ENCODE results near the gene CCSER1.
"Not testable (repeated sequence)": the region's sequence is repeated elsewhere in the genome, so short reads cannot be mapped to it uniquely, and the experiment has no call there.

Gene CCSER1

DNA sequence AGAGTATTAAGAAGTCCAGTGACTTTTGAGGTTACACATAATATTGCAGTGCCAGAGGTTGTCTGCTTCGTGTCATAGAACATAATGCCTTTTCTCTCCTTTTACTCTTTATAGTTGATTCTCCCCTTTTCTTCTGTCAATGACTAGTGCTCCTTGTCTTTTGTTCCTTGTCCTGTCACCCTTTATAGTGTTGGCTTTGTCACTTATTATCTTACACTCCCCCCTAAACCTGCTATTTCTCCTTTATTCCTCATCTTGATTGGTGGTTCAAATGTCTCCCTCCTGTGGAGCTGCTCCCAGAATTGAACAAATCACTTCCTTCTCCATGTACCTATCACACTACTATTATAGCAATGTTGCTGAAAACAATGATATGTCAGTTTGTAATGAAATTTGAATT is 1320.0 kb downstream of the CCSER1 start:
- no peak for DNase-seq (ENCODE audit: low read depth)
- no peak overlapping the region for H3K4me3 ChIP-seq (ENCODE audit: control insufficient read depth, low read depth, low read length)
- TF ChIP-seq, protein P1, sequence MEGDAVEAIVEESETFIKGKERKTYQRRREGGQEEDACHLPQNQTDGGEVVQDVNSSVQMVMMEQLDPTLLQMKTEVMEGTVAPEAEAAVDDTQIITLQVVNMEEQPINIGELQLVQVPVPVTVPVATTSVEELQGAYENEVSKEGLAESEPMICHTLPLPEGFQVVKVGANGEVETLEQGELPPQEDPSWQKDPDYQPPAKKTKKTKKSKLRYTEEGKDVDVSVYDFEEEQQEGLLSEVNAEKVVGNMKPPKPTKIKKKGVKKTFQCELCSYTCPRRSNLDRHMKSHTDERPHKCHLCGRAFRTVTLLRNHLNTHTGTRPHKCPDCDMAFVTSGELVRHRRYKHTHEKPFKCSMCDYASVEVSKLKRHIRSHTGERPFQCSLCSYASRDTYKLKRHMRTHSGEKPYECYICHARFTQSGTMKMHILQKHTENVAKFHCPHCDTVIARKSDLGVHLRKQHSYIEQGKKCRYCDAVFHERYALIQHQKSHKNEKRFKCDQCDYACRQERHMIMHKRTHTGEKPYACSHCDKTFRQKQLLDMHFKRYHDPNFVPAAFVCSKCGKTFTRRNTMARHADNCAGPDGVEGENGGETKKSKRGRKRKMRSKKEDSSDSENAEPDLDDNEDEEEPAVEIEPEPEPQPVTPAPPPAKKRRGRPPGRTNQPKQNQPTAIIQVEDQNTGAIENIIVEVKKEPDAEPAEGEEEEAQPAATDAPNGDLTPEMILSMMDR (IDR thresholded peaks at IDR 0.05; ENCODE audit: control insufficient read depth, insufficient read depth, low read depth, low read length, missing control alignments), result no peak

DNA sequence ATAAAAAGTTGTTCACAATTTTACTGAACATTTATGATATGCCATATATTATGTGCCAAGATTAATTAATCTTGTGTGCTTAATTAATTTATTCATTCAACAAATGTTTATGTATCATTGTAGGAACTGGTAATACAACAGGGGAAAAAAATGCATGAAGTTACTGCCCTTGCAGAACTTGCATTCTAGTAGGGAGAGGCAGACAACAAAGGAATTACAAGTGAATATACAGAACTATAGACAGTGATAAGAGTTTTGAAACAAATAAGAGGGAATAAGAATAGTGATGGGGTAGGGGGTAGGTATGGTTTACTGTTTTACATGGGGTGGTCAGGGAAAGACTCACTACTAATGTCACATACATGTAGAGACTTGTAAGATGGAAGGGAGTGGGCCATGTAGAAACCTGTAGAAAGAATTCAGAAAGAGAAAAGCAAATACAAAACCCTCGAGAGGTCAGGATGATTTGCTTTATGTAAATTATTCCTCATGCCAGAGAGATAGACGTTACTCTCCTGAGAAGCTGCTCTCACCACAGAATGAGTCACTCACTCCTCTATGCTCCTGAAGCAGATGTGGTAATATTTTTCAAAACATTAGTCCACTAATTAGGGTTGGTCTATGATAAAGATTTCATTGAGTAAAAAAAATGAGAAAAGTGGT is 1321.6 kb downstream of the CCSER1 start:
- TF ChIP-seq, protein P1 (IDR thresholded peaks at IDR 0.05; ENCODE audit: control insufficient read depth, insufficient read depth, low read depth, low read length, missing control alignments), result no peak
- no peak overlapping the region for H3K4me3 ChIP-seq (ENCODE audit: control insufficient read depth, low read depth, low read length)
- no peak for DNase-seq (ENCODE audit: low read depth)

DNA sequence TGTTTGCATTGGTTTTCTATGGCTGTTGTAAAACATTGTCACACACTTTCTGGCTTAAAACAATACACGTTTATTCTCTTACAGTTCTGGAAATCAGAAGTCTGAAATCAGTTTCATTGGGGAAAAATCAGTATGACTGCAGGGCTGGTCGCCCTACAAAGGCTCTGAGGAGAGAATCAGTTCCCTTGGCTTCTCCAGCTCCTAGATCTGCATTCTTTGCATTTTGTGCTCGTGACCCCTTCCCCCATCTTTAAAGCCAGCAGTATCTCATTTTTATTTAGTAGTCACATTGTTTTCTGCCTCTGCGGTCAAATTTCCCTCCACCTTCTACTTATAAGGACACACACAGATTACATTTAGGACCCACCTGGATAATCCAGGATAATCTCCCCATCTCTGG is 1326.9 kb downstream of the CCSER1 start:
- no peak for DNase-seq (ENCODE audit: low read depth)
- TF ChIP-seq, protein P1 (IDR thresholded peaks at IDR 0.05; ENCODE audit: control insufficient read depth, insufficient read depth, low read depth, low read length, missing control alignments), result no peak

GRCh38 chr4:91462566-91462965 is 1335.4 kb downstream of the CCSER1 start:
- not testable (repeated sequence) for H3K4me3 ChIP-seq (ENCODE audit: control insufficient read depth, low read depth, low read length); DNase-seq (ENCODE audit: low read depth)

More for the DNA sequence above, 1326.9 kb downstream of the CCSER1 start:
- H3K4me3 ChIP-seq (ENCODE audit: control insufficient read depth, low read depth, low read length), result no peak overlapping the region

DNA sequence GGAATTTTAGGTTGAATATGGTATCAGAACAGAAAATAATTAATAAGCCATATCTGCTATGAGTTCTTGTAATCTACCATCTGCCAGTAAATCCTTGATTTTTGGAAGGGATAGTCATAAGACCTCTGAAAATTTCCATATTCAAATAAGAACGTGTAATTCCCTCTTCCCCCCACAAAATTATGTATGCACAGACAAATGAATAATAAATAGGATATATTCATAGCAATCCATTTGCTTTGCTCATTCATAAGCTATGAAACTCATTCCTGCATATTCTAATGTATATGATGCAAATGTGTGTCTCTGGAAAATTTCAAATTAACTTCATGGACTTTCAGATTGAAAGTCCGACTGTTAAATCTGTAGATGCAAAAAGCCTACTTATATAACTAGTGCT is 1343.5 kb downstream of the CCSER1 start:
- no peak overlapping the region for H3K4me3 ChIP-seq (ENCODE audit: control insufficient read depth, low read depth, low read length)
- TF ChIP-seq, protein P1 (IDR thresholded peaks at IDR 0.05; ENCODE audit: control insufficient read depth, insufficient read depth, low read depth, low read length, missing control alignments), result no peak
- DNase-seq (ENCODE audit: low read depth), result no peak

- no peak overlapping the region for H3K4me3 ChIP-seq (ENCODE audit: control insufficient read depth, low read depth, low read length)
- no peak for DNase-seq (ENCODE audit: low read depth)
Measured at GRCh38 chr4:91471280-91471679, 1344.1 kb downstream of the CCSER1 start.

DNA sequence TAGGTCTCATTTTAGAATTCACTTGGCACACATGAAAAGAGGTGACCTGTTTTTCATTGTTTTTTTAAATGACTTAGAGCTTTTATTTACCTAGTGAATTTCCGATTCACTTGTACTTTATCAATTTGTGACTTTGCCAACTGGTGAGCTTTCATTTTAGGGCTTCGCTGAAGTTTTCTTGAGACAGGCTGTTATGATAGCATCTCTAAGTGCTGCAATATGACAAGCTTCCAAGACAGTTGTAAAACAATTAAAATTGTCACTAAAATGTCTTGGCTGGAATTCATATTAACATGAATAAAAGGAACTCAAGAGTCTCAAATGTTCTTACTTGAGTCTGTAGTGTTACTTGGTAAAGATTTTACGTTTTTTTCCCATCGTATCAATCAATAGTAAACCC is 1344.9 kb downstream of the CCSER1 start:
- no peak overlapping the region for H3K4me3 ChIP-seq (ENCODE audit: control insufficient read depth, low read depth, low read length)
- TF ChIP-seq, protein P1 (IDR thresholded peaks at IDR 0.05; ENCODE audit: control insufficient read depth, insufficient read depth, low read depth, low read length, missing control alignments), result no peak
- DNase-seq (ENCODE audit: low read depth), result no peak

More at GRCh38 chr4:91471280-91471679, 1344.1 kb downstream of the CCSER1 start:
- TF ChIP-seq, protein P1 (IDR thresholded peaks at IDR 0.05; ENCODE audit: control insufficient read depth, insufficient read depth, low read depth, low read length, missing control alignments), result no peak
